Kidney epithelial cell (primary cell): ENCODE results near the gene ZNF324. TPM values are rescaled to one million over a fixed set of nuclear protein-coding genes. Genes with fewer than 3 reads are reported as not detected.

Experiments used
- DNase-seq: peaks from one replicate; pipeline ENCODE4 v3.0.0-alpha.2; 2010; ENCODE audit warnings: low read depth
- H3K27me3 ChIP-seq: 2 replicates; pipeline ENCODE4 v1.6.0; 2011; ENCODE audit warnings: low read length; ENCODE audit not compliant: control insufficient read depth, insufficient read depth
- H3K36me3 ChIP-seq: 2 replicates; pipeline ENCODE4 v1.5.1; 2011; ENCODE audit warnings: low read length; ENCODE audit not compliant: control insufficient read depth, insufficient read depth
- H3K4me3 ChIP-seq: 2 replicates; pipeline ENCODE4 v1.5.1; 2011; ENCODE audit warnings: low read depth, mild to moderate bottlenecking, control low read depth, low read length
- CTCF ChIP-seq: IDR thresholded peaks from 2 replicates; pipeline ENCODE4 v1.5.1; 2011; ENCODE audit warnings: mild to moderate bottlenecking, moderate library complexity, low read length, control low read depth, inconsistent platforms; ENCODE audit not compliant: insufficient read depth, poor library complexity, severe bottlenecking
- total RNA-seq: library from RNA; depleted of rRNA; stranded (reverse); fragments of >200 nt; gene quantifications from 2 replicates; pipeline ENCODE4 v1.2.3, GENCODE V29; 2015

Gene ZNF324
- total RNA-seq, 1 donor from 2014 or later: 7.2 TPM

GRCh38 chr19:58474997-58475713 lies 8.3 kb downstream of the ZNF324 start:
- no peak for TF ChIP-seq CTCF
- Histone ChIP-seq H3K4me3 (peak overlapping the region; percentile 59), H3K36me3 (no peaks in the 10 kb centered on the region), H3K27me3 (no peaks in the 10 kb centered on the region)
- no peak for DNase-seq

GRCh38 chr19:58475714-58476497 lies 9.0 kb downstream of the ZNF324 start, which contains the start of gene ZNF446:
Gene ZNF446, plus strand, starts transcription at chr19:58476352. Its CDS starts 867 bp downstream, at chr19:58477219.
- peak; percentile 91 for DNase-seq
- H3K36me3 ChIP-seq: no peaks in the 10 kb centered on the region

GRCh38 chr19:58476498-58477015 lies 9.7 kb downstream of the ZNF324 start:
- DNase-seq: no peak
- H3K36me3 ChIP-seq: no peaks in the 10 kb centered on the region
- TF ChIP-seq CTCF: no peak
- peak overlapping the region; percentile 59 for H3K4me3 ChIP-seq
- no peaks in the 10 kb centered on the region for H3K27me3 ChIP-seq

More at GRCh38 chr19:58475714-58476497, 9.0 kb downstream of the ZNF324 start, which contains the start of gene ZNF446:
- no peak for TF ChIP-seq CTCF
- Histone ChIP-seq H3K4me3 (peak within 1 kb of the TSS; percentile 59), H3K27me3 (no peaks in the 10 kb centered on the region)

GRCh38 chr19:58477130-58477529 lies 10.2 kb downstream of the ZNF324 start:
- TF ChIP-seq CTCF: no peak
- no peak for DNase-seq
- Histone ChIP-seq H3K36me3 (no peaks in the 10 kb centered on the region), H3K27me3 (no peaks in the 10 kb centered on the region), H3K4me3 (no peak overlapping the region)

GRCh38 chr19:58477871-58478270 lies 11.0 kb downstream of the ZNF324 start:
- no peaks in the 10 kb centered on the region for H3K27me3 ChIP-seq
- no peak for TF ChIP-seq CTCF
- no peak overlapping the region for H3K4me3 ChIP-seq
- DNase-seq: no peak
- no peaks in the 10 kb centered on the region for H3K36me3 ChIP-seq
